ENCODE data around the gene IP6K1. TPM values are rescaled to one million over a fixed set of nuclear protein-coding genes. Genes with fewer than 3 reads are reported as not detected.
A peak's percentile ranks its signal among the peaks of the same experiment; 100 is the strongest.

Gene IP6K1
- total and polyA plus RNA-seq, 5 donors from 2014 or later: 31.6 to 61.5 (median 32.6) TPM

DNA sequence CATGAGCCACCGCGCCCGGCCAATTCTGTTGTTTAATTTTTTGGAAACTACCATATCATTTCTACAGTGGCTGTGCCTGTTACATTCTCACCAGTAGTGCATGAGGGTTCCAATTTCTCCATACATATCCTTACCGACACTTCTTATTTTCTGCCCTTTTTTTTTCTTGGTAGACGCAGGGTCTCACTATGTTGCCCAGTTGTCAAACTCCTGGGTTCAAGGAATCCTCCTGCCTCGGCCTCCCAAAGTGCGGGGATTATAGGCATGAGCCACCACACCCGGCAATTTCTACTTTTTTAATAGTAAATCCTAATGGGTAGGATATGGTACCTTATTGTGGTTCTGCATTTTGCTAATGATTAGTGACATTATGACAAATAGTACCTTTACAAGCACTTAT, 76.5 kb downstream of the IP6K1 start:
- Mint-ChIP-seq H3K27ac (no peak overlapping the region), H3K27me3 (no peaks in the 10 kb centered on the region), H3K4me3 (no peak overlapping the region), H3K4me1 (peaks cover 0 to 6% (median 1%) of the 10 kb centered on the region in 4 donors), H3K36me3 (peaks cover 18% of the 10 kb centered on the region), H3K9me3 (peaks cover 0 to 1% (median 0%) of the 10 kb centered on the region in 7 donors)
- no peak overlapping the region for H3K27ac ChIP-seq (ENCODE audit: insufficient read depth, low read length, poor library complexity, severe bottlenecking)
- no peaks in the 10 kb centered on the region for H3K9me3 ChIP-seq (ENCODE audit: control insufficient read depth in 2 of 2, low read length in 2 of 2)
- H3K4me3 ChIP-seq (ENCODE audit: low read depth, low read length): no peak overlapping the region
- ATAC-seq (ENCODE audit: low read depth in 2 of 2) (no peak), DNase-seq (no peak)
- H3K36me3 ChIP-seq (ENCODE audit: control insufficient read depth, insufficient read depth, low read length): peaks cover 3% of the 10 kb centered on the region
- peaks cover 7% of the 10 kb centered on the region for H3K4me1 ChIP-seq (ENCODE audit: control insufficient read depth, insufficient read depth, low read length, poor library complexity, severe bottlenecking)
- no peaks in the 10 kb centered on the region for H3K27me3 ChIP-seq (ENCODE audit: control insufficient read depth, insufficient read depth, low read length)

DNA sequence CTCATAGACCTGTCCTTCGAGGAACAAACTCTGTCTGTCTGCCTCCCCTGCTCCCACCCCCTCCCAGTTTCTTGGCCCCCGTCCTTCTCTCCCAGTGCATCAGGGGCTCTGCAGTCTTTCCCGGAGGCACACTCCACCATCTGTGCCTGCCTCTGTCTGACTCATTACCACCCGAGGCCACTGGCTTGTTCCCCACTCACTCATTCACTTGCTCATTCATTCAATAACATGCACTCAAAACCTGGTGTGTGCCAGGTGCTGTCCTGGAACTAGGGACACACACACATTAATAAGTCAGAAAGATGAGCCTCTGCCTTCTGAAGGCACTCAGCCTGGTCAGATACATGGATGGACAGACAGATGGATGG, 79.2 kb downstream of the IP6K1 start:
- DNase-seq: no peak
- H3K27me3 Mint-ChIP-seq: no peaks in the 10 kb centered on the region
- no peaks in the 10 kb centered on the region for H3K27me3 ChIP-seq (ENCODE audit: control insufficient read depth, insufficient read depth, low read length)
- H3K4me3 Mint-ChIP-seq: no peak overlapping the region
- H3K27ac Mint-ChIP-seq: peak overlapping the region in 1 of 3 donors; percentile 42
- H3K27ac ChIP-seq (ENCODE audit: insufficient read depth, low read length, poor library complexity, severe bottlenecking): no peak overlapping the region
- no peaks in the 10 kb centered on the region for H3K9me3 ChIP-seq (ENCODE audit: control insufficient read depth in 2 of 2, low read length in 2 of 2)
- peaks cover 11% of the 10 kb centered on the region for H3K36me3 ChIP-seq (ENCODE audit: control insufficient read depth, insufficient read depth, low read length)
- no peak for ATAC-seq (ENCODE audit: low read depth in 2 of 2)
- H3K36me3 Mint-ChIP-seq: peaks cover 22% of the 10 kb centered on the region
- no peaks in the 10 kb centered on the region for H3K4me1 ChIP-seq (ENCODE audit: control insufficient read depth, insufficient read depth, low read length, poor library complexity, severe bottlenecking)
- H3K4me3 ChIP-seq (ENCODE audit: low read depth, low read length): no peak overlapping the region
- peaks cover 0 to 1% (median 0%) of the 10 kb centered on the region in 7 donors for H3K9me3 Mint-ChIP-seq
- H3K4me1 Mint-ChIP-seq: peaks cover 0 to 5% (median 1%) of the 10 kb centered on the region in 4 donors

- Mint-ChIP-seq H3K4me1 (peaks cover 0 to 5% (median 1%) of the 10 kb centered on the region in 4 donors), H3K27me3 (no peaks in the 10 kb centered on the region), H3K36me3 (peaks cover 19% of the 10 kb centered on the region), H3K4me3 (no peak overlapping the region), H3K27ac (peak overlapping the region in 2 of 3 donors; percentile 26 to 42), H3K9me3 (peaks cover 0 to 1% (median 0%) of the 10 kb centered on the region in 7 donors)
- ATAC-seq (ENCODE audit: low read depth in 2 of 2) (no peak), DNase-seq (no peak)
- Histone ChIP-seq H3K27me3 (ENCODE audit: control insufficient read depth, insufficient read depth, low read length) (no peaks in the 10 kb centered on the region), H3K9me3 (ENCODE audit: control insufficient read depth in 2 of 2, low read length in 2 of 2) (no peaks in the 10 kb centered on the region), H3K27ac (ENCODE audit: insufficient read depth, low read length, poor library complexity, severe bottlenecking) (no peak overlapping the region), H3K4me1 (ENCODE audit: control insufficient read depth, insufficient read depth, low read length, poor library complexity, severe bottlenecking) (no peaks in the 10 kb centered on the region), H3K36me3 (ENCODE audit: control insufficient read depth, insufficient read depth, low read length) (peaks cover 16% of the 10 kb centered on the region), H3K4me3 (ENCODE audit: low read depth, low read length) (no peak overlapping the region)
Measured at GRCh38 chr3:49706456-49707112, 79.8 kb downstream of the IP6K1 start.

DNA sequence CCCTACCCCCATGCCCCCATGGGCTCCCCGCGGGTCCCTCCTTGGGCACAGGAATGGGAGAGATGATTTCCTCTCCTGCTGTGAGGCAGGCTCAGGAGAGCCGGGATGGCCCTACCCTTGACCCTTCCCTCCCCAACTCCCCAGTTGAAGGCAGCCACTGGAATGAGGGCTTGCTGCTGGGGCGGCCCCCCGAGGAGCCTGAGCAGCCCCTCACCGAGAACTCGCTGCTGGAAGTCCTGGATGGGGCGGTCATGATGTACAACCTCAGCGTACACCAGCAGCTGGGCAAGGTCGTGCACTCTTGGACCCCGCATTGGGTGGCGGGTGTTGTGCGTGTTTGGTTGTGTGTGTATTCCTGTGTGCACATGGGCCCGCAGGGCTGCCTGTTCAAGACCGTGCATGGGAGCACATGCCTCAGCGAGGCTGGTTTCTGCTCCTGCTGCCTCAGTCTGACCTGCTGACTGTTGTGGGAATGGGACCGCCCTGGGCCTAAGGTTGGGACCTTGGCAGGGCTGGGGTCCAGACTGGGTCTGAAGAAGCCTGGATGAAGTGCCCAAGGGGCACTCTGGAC, 80.9 kb downstream of the IP6K1 start:
- H3K27me3 ChIP-seq (ENCODE audit: control insufficient read depth, insufficient read depth, low read length): no peaks in the 10 kb centered on the region
- Mint-ChIP-seq H3K9me3 (peaks cover 0 to 1% (median 0%) of the 10 kb centered on the region in 7 donors), H3K4me3 (no peak overlapping the region), H3K4me1 (peaks cover 0 to 5% (median 0%) of the 10 kb centered on the region in 4 donors), H3K36me3 (peaks cover 16% of the 10 kb centered on the region), H3K27me3 (no peaks in the 10 kb centered on the region), H3K27ac (peak overlapping the region in 1 of 3 donors; percentile 63)
- H3K4me1 ChIP-seq (ENCODE audit: control insufficient read depth, insufficient read depth, low read length, poor library complexity, severe bottlenecking): no peaks in the 10 kb centered on the region
- H3K4me3 ChIP-seq (ENCODE audit: low read depth, low read length): no peak overlapping the region
- peaks cover 22% of the 10 kb centered on the region for H3K36me3 ChIP-seq (ENCODE audit: control insufficient read depth, insufficient read depth, low read length)
- ATAC-seq (ENCODE audit: low read depth in 2 of 2): no peak
- H3K9me3 ChIP-seq (ENCODE audit: control insufficient read depth in 2 of 2, low read length in 2 of 2): no peaks in the 10 kb centered on the region
- no peak for DNase-seq
- no peak overlapping the region for H3K27ac ChIP-seq (ENCODE audit: insufficient read depth, low read length, poor library complexity, severe bottlenecking)

- Histone ChIP-seq H3K27me3 (ENCODE audit: control insufficient read depth, insufficient read depth, low read length) (no peaks in the 10 kb centered on the region), H3K27ac (ENCODE audit: insufficient read depth, low read length, poor library complexity, severe bottlenecking) (no peak overlapping the region), H3K4me1 (ENCODE audit: control insufficient read depth, insufficient read depth, low read length, poor library complexity, severe bottlenecking) (no peaks in the 10 kb centered on the region), H3K4me3 (ENCODE audit: low read depth, low read length) (no peak overlapping the region), H3K36me3 (ENCODE audit: control insufficient read depth, insufficient read depth, low read length) (peaks cover 22% of the 10 kb centered on the region), H3K9me3 (ENCODE audit: control insufficient read depth in 2 of 2, low read length in 2 of 2) (no peaks in the 10 kb centered on the region)
- H3K27me3 Mint-ChIP-seq: no peaks in the 10 kb centered on the region
- DNase-seq (no peak), ATAC-seq (ENCODE audit: low read depth in 2 of 2) (no peak)
- H3K4me1 Mint-ChIP-seq: peaks cover 0 to 5% (median 0%) of the 10 kb centered on the region in 4 donors
- peaks cover 19% of the 10 kb centered on the region for H3K36me3 Mint-ChIP-seq
- H3K9me3 Mint-ChIP-seq: peaks cover 0 to 1% (median 0%) of the 10 kb centered on the region in 7 donors
- no peak overlapping the region for H3K27ac Mint-ChIP-seq
- no peak overlapping the region for H3K4me3 Mint-ChIP-seq
Measured at GRCh38 chr3:49704629-49705028, 81.7 kb downstream of the IP6K1 start.

- peaks cover 19% of the 10 kb centered on the region for H3K36me3 Mint-ChIP-seq
- Histone ChIP-seq H3K9me3 (ENCODE audit: control insufficient read depth in 2 of 2, low read length in 2 of 2) (no peaks in the 10 kb centered on the region), H3K4me3 (ENCODE audit: low read depth, low read length) (no peak overlapping the region), H3K27me3 (ENCODE audit: control insufficient read depth, insufficient read depth, low read length) (no peaks in the 10 kb centered on the region), H3K36me3 (ENCODE audit: control insufficient read depth, insufficient read depth, low read length) (peaks cover 22% of the 10 kb centered on the region), H3K27ac (ENCODE audit: insufficient read depth, low read length, poor library complexity, severe bottlenecking) (no peak overlapping the region), H3K4me1 (ENCODE audit: control insufficient read depth, insufficient read depth, low read length, poor library complexity, severe bottlenecking) (no peaks in the 10 kb centered on the region)
- H3K27me3 Mint-ChIP-seq: no peaks in the 10 kb centered on the region
- peaks cover 0 to 5% (median 0%) of the 10 kb centered on the region in 4 donors for H3K4me1 Mint-ChIP-seq
- H3K4me3 Mint-ChIP-seq: no peak overlapping the region
- ATAC-seq (ENCODE audit: low read depth in 2 of 2): no peak
- DNase-seq: no peak
- peaks cover 0 to 1% (median 0%) of the 10 kb centered on the region in 7 donors for H3K9me3 Mint-ChIP-seq
- H3K27ac Mint-ChIP-seq: peak overlapping the region in 1 of 3 donors; percentile 83
Measured at GRCh38 chr3:49703956-49704355, 82.4 kb downstream of the IP6K1 start.

DNA sequence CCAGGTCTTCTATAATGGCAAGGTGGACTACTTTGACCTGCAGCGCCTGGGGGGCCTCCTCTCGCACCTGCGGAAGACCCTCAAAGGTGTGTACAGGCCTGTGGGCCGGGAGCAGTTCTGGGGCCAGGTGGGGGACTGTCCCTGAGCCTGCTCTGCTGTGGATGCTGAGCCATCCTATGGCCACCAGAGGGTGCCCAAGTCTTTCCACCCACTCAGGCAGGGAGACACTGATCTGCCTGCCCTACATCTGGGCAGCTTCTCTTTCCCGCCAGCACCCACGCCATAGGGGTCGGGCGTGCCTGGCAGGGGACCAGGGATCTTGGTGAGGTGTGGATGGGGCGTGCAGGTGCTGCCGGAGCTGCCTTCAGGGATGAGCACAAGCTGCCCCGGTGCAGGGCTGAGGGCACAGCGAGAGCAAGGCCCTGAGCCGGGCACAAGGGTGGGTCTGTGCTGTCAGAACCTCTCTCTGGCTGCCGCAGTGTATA, 82.9 kb downstream of the IP6K1 start:
- Mint-ChIP-seq H3K27ac (peak overlapping the region in 1 of 3 donors; percentile 32), H3K36me3 (peaks cover 19% of the 10 kb centered on the region)
- H3K36me3 ChIP-seq (ENCODE audit: control insufficient read depth, insufficient read depth, low read length): peaks cover 22% of the 10 kb centered on the region

More for the DNA sequence above, 82.9 kb downstream of the IP6K1 start:
- Mint-ChIP-seq H3K27me3 (no peaks in the 10 kb centered on the region), H3K4me1 (peaks cover 0 to 5% (median 0%) of the 10 kb centered on the region in 4 donors), H3K4me3 (peak overlapping the region in 1 of 4 donors; percentile 63), H3K9me3 (peaks cover 0 to 1% (median 0%) of the 10 kb centered on the region in 7 donors)
- Histone ChIP-seq H3K4me3 (ENCODE audit: low read depth, low read length) (no peak overlapping the region), H3K27ac (ENCODE audit: insufficient read depth, low read length, poor library complexity, severe bottlenecking) (no peak overlapping the region), H3K9me3 (ENCODE audit: control insufficient read depth in 2 of 2, low read length in 2 of 2) (no peaks in the 10 kb centered on the region), H3K27me3 (ENCODE audit: control insufficient read depth, insufficient read depth, low read length) (no peaks in the 10 kb centered on the region), H3K4me1 (ENCODE audit: control insufficient read depth, insufficient read depth, low read length, poor library complexity, severe bottlenecking) (no peaks in the 10 kb centered on the region)
- DNase-seq: peak; percentile 46 to 77 (median 71)
- peak; percentile 89 to 92 for ATAC-seq (ENCODE audit: low read depth in 2 of 2)
